Motor neuron (in vitro differentiated cells): ENCODE results near the gene DERA. TPM values are rescaled to one million over a fixed set of nuclear protein-coding genes. Genes with fewer than 3 reads are reported as not detected.
"Not testable (repeated sequence)": the region's sequence is repeated elsewhere in the genome, so short reads cannot be mapped to it uniquely, and the experiment has no call there.

Experiments used
- ATAC-seq, 8 experiments: fragments of 200-7000 bp; cut with Tn5 transposase; replicated peaks in 6 of 8; 2 replicates each; pipeline ENCODE4 v1.8.0; 2021; ENCODE audit warnings: mild to moderate bottlenecking in 8 of 8, moderate library complexity in 8 of 8
- H3K27ac ChIP-seq, 2 donors: fragments of 250-450 bp; sonication (Bioruptor Pico); 2 replicates each; pipeline ENCODE4 v1.9.0; 2021; ENCODE audit warnings: antibody characterized with exemption in 2 of 2, mild to moderate bottlenecking in 2 of 2, moderate library complexity in 1 of 2
- H3K4me1 ChIP-seq, 2 donors: fragments of 250-450 bp; sonication (Bioruptor Pico); replicated peaks in 1 of 2; 2 replicates each; pipeline ENCODE4 v1.6.1; 2021; ENCODE audit warnings: antibody characterized with exemption in 2 of 2, mild to moderate bottlenecking in 2 of 2, moderate library complexity in 1 of 2
- H3K4me3 ChIP-seq, 5 donors: fragments of 250-450 bp; sonication (Bioruptor Pico); 2 replicates each; pipeline ENCODE4 v1.9.0; 2021; ENCODE audit warnings: antibody characterized with exemption in 5 of 5, mild to moderate bottlenecking in 5 of 5, moderate library complexity in 4 of 5
- WGBS, 10 experiments: fragments of 450-650 bp; shearing (Covaris generic); methylation state at CpG; one replicate each; pipeline ENCODE4 v1.0.0; 2022; 5-methylcytosine and 5-hydroxymethylcytosine counted together
- in situ Hi-C, 9 experiments: fragments of 400-800 bp; cut with MboI; loops; one replicate each; pipeline ENCODE4 v1.15.0; 2021; ENCODE audit warnings: low sequenced_read_pairs in 9 of 9, low pct_unique_long_range_greater_than_20kb in 2 of 9; ENCODE audit not compliant: unreplicated experiment in 9 of 9
- total RNA-seq, 8 experiments: library from RNA; unstranded; fragments of 300-600 nt; gene quantifications; 2 replicates each; pipeline versions ENCODE4 v1.2.3 to v1.2.4, GENCODE V29; 2022

Gene DERA
- total RNA-seq, 8 experiments from 2014 or later = 5.0 to 29.9 (median 22.6) TPM

DNA sequence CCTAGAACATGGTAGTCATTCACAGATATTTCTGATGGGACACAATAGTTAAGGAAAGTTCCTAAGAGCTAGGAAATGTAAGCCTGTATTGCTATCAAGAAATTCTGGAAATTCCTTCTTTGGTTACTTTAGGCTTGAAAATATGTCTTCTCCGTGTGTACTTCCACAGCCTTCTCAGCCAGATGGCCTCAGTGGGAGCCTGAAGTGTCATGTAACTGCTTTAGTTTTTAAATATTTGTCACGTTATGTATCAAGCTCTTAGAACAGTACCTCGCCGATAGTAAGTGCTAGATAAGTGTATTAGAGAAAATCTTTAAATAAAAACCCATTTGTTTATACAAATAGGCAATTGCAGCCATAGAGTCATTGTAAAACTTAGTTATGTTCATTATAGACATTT lies 95.6 kb downstream of the DERA start:
- WGBS, 10 experiments = 83 to 100% (median 94%) methylated on average over 2 to 4 of the region's 4 CpGs
- in situ Hi-C loops = no loop called here
- Histone ChIP-seq H3K4me3 (no peak overlapping the region), H3K4me1 (no peaks in the 10 kb centered on the region), H3K27ac (no peak overlapping the region)
- ATAC-seq = no peak

DNA sequence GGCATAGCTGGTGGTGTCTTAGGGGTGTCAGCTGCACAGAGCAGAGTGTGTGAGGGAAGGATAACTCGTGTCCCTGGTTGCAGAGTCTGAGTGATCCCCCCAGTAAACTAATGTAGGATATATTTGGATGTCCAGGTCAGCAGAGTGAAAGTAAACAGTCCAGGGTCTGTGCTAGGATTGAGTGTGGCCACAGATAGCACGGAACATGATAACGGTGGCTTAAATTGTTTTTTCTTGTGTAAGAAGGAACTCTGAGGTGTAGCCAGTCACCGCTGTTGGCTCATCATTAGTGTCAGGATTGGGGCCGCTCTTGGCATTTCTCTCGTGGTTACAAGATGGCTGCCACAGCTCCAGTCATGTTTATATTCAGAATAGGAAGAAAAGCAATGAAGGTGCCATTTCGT lies 97.3 kb downstream of the DERA start:
- Histone ChIP-seq H3K4me3 (no peak overlapping the region), H3K27ac (no peak overlapping the region), H3K4me1 (no peaks in the 10 kb centered on the region)
- in situ Hi-C loops = no loop called here
- no peak for ATAC-seq
- 75 to 98% (median 90%) methylated on average over 1 to 6 of the region's 7 CpGs for WGBS, 10 experiments

DNA sequence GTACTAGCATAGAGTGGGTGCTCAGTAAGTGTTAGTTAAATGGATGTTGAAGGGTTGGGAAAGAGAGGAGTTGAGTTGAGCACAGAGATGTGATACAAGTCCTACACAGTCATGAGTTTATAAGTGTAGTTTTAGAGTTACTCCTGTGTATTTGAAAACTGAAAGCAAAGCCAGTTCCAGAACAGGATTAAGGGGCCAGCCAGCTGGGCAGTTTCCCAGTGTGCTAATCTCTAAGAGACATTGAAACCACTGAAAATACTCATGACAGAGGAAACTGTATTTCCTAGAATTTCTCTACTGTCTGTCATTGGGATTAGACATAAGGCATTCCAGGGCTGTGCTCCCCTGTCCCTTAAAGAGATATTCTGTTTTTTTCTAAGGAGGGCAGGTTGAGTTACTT lies 101.0 kb downstream of the DERA start:
- peak in 3 of 8 experiments; percentile 92 for ATAC-seq
- no peaks in the 10 kb centered on the region for H3K4me1 ChIP-seq
- in situ Hi-C loops = no loop called here
- no peak overlapping the region for H3K27ac ChIP-seq
- H3K4me3 ChIP-seq = no peak overlapping the region

DNA sequence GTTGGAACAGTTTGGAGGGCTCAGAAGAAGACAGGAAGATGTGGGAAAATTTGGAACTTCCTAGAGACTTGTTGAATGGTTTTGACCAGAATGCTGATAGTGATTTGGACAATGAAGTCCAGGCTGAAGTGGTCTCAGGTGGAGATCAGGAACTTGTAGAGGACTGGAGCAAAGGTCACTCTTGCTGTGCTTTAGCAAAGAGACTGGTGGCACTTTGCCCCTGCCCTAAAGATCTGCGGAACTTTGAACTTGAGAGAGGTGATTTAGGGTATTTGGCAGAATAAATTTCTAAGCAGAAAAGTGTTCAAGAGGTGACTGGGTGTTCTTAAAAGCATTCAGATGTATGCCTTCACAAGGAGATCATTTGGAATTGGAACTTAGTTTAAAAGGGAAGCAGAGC lies 102.6 kb downstream of the DERA start:
- ATAC-seq, H3K4me1 ChIP-seq, H3K4me3 ChIP-seq, H3K27ac ChIP-seq, in situ Hi-C loops: not testable (repeated sequence)
- 88 to 100% (median 100%) methylated on average over 1 of the region's 1 CpG; no CpG with 5 or more reads in 5 of the 10 experiments for WGBS, 10 experiments

DNA sequence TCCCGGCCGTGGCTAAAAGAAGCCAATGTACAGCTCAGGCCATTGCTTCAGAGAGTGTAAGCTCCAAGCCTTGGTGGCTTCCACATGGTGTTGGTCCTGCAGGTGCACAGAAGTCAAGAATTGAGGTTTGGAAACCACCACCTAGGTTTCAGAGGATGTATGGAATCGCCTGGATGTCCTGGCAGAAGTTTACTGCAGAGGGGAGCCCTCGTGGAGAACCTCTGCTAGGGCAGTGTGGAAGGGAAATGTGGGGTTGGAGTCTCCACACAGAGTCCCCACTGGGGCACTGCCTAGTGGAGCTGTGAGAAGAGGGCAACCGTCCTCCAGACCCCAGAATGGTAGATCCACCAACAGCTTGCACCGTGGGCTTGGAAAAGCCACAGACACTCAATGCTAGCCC lies 103.3 kb downstream of the DERA start:
- H3K4me1 ChIP-seq, in situ Hi-C loops, ATAC-seq, H3K4me3 ChIP-seq, H3K27ac ChIP-seq: not testable (repeated sequence)
- WGBS, 10 experiments = 80 to 100% (median 90%) methylated on average over 1 to 5 of the region's 6 CpGs; no CpG with 5 or more reads in 4 of the 10 experiments

DNA sequence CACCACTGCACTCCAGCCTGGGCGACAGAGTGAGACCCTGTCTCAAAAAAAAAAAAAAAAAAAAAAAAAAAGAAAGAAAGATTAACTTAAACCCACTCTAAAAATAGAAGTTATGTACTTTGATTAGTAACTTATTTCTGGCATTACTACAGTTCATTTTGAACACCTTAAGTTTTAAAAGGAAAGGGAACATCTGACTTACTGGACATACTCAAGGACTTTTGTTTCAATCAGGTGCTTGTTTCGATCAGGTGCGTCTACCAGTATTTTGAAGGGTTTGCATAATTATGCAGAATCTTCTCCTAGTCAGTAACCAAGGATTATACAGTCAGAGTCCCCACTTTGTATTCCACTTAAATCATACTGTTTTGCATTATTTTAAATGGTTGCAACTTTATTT lies 105.6 kb downstream of the DERA start:
- 80 to 100% (median 98%) methylated on average over 1 to 3 of the region's 3 CpGs for WGBS, 10 experiments
- H3K4me1 ChIP-seq = no peaks in the 10 kb centered on the region
- H3K4me3 ChIP-seq = no peak overlapping the region
- no peak for ATAC-seq
- in situ Hi-C loops = no loop called here
- H3K27ac ChIP-seq = no peak overlapping the region

DNA sequence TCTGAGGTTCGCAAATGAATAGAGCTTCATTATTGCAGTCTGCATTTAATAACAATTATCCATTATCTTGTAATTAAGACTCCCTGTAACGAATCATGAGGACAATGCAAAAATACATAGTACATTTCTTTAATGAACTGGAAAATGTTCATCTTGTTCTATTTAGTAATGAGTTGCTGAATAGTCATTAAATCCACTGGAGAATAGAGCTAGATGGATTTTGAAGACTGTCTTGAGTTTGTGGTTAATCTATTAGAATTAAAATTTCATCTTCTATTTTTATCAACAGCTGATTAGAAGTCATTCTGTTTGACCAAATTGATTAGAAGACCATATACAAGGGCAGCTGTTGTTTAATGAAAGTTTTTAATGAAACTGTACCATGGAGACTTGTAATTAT lies 107.2 kb downstream of the DERA start:
- no peak for ATAC-seq
- 75 to 100% (median 91%) methylated on average over 2 of the region's 2 CpGs; no CpG with 5 or more reads in 2 of the 10 experiments for WGBS, 10 experiments
- no peaks in the 10 kb centered on the region for H3K4me1 ChIP-seq
- no peak overlapping the region for H3K27ac ChIP-seq
- in situ Hi-C loops = no loop called here
- H3K4me3 ChIP-seq = no peak overlapping the region

DNA sequence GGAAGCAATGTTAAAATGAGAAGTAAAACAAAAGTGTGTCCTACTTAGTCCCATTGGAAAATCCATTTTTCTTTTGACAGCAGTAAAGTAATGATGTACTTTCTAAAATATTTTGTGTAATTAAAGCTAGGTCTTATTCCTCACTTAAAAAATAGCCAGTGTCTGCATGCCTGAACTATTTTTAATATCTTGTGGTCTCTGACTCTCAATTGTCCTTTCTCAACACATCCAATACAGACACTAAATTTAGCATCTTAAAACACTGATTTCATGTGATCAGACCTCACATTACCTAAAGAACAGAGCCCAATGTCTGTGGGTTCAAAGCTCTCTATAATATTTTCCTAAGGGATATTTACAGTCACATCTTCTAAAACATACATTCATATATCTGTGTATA lies 108.0 kb downstream of the DERA start:
- in situ Hi-C loops = no loop called here
- Histone ChIP-seq H3K4me3 (no peak overlapping the region), H3K4me1 (no peaks in the 10 kb centered on the region), H3K27ac (no peak overlapping the region)
- ATAC-seq = no peak

DNA sequence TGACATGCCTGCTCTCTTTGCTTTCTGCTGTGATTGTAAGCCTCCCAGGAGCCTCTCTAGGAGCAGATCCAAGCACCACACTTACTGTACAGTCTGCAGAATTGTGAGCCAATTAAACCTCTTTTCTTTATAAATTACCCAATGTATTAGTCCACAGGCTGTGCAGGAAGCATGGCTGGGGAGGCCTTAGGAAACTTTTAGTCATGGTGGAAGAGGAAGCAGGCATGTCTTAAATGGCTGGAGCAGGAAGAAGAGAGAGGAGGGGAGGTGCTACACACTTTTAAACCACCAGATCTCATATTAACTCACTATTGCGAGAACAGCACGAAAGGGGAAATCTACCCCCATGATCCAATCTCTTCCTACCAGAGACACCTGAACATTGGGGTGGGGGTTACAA lies 108.9 kb downstream of the DERA start:
- ATAC-seq = no peak
- Histone ChIP-seq H3K4me1 (no peaks in the 10 kb centered on the region), H3K27ac (no peak overlapping the region), H3K4me3 (no peak overlapping the region)
- WGBS, 10 experiments = 92 to 100% (median 100%) methylated on average over 1 to 2 of the region's 2 CpGs; no CpG with 5 or more reads in 5 of the 10 experiments
- in situ Hi-C loops = no loop called here

DNA sequence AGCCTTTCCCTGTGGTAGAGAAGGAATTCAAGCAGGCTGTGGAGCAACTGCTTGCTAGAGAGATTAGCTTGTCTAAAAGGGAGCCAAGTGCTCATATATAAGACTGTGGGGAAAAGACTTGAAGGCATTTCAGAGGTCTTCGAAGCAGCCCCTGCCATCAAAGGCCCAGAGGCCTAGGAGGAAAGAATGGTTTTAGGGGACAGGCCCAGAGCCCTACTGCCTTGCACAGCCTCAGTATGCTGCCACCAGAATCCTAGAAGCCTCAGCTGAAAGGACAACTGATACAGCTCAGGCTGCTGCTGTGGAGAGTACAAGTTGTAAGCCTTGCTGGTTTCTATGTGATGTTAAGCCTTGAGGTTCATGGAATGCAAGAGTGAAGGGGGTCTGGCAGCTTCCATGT lies 109.9 kb downstream of the DERA start:
- ATAC-seq = no peak
- H3K4me3 ChIP-seq = no peak overlapping the region
- no peak overlapping the region for H3K27ac ChIP-seq
- 67 to 100% (median 100%) methylated on average over 1 of the region's 1 CpG; no CpG with 5 or more reads in 5 of the 10 experiments for WGBS, 10 experiments
- H3K4me1 ChIP-seq = no peaks in the 10 kb centered on the region
- in situ Hi-C loops = no loop called here

DNA sequence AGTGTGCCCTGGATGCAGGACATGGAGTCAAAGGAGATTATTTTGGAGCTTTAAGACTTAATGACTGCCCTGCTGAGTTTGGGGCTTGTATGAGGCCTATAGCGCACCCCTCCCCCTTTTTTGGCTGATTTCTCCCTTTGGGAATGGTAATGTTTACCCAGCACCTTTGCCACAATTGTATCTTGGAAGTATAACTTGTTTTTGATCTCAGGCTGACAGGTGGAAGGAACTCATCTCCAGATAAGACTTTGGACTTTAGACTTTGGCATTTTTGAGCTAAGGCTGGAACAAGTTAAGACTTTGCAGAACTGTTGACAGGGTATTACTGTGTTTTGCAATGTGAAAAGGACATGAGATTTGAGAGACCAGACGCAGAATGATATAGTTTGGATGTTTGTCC lies 110.5 kb downstream of the DERA start:
- ATAC-seq = no peak
- in situ Hi-C loops = no loop called here
- H3K27ac ChIP-seq = no peak overlapping the region
- no peak overlapping the region for H3K4me3 ChIP-seq
- no peaks in the 10 kb centered on the region for H3K4me1 ChIP-seq
- WGBS, 10 experiments = 80 to 100% (median 100%) methylated on average over 1 to 2 of the region's 2 CpGs; no CpG with 5 or more reads in 3 of the 10 experiments

DNA sequence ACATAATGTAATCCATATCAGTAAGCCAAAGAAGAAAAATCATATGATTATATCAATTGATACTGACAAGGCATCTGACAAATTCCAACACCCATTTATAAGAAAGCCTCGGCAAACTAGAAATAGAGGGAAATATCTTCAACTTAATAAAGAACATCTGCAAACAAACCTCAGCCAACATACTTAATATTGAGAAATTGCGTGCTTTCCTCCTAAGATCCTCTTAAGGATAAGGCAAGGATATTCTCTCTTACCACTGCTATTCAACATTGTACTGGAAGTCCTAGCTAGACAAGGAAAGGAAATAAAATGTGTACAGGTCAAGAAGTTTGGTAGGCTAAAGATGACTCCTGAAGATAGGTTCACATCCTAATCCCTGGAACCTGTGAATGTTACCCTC lies 115.9 kb downstream of the DERA start:
- in situ Hi-C loops = no loop called here
- H3K4me3 ChIP-seq = no peak overlapping the region
- no peak overlapping the region for H3K27ac ChIP-seq
- 0 to 100% (median 93%) methylated on average over 1 to 2 of the region's 2 CpGs; no CpG with 5 or more reads in 1 of the 10 experiments for WGBS, 10 experiments
- ATAC-seq = no peak
- no peaks in the 10 kb centered on the region for H3K4me1 ChIP-seq

DNA sequence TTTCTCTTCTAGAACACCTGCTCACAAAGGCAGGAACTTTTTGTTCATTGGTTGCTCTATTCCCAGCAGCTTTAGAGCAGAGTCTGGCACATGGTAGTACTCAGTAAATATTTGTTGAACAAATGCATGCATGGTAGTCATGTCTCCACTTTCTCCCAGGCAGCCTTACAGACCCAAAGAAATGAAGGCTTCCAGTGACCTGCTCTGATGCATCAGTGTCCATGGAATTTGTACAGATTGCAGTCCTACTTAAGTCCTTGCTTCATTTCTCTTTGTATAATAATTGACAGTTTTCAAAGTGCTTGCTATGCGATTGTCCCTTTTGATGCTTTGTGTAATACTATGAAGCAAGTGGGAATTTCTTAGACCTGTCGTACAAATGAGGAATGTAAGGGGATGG lies 119.6 kb downstream of the DERA start:
- peak in 2 of 8 experiments; percentile 21 to 98 for ATAC-seq
- in situ Hi-C loops = no loop called here
- 83 to 100% (median 92%) methylated on average over 1 to 2 of the region's 2 CpGs; no CpG with 5 or more reads in 3 of the 10 experiments for WGBS, 10 experiments
- Histone ChIP-seq H3K4me3 (no peak overlapping the region), H3K27ac (no peak overlapping the region), H3K4me1 (no peaks in the 10 kb centered on the region)

DNA sequence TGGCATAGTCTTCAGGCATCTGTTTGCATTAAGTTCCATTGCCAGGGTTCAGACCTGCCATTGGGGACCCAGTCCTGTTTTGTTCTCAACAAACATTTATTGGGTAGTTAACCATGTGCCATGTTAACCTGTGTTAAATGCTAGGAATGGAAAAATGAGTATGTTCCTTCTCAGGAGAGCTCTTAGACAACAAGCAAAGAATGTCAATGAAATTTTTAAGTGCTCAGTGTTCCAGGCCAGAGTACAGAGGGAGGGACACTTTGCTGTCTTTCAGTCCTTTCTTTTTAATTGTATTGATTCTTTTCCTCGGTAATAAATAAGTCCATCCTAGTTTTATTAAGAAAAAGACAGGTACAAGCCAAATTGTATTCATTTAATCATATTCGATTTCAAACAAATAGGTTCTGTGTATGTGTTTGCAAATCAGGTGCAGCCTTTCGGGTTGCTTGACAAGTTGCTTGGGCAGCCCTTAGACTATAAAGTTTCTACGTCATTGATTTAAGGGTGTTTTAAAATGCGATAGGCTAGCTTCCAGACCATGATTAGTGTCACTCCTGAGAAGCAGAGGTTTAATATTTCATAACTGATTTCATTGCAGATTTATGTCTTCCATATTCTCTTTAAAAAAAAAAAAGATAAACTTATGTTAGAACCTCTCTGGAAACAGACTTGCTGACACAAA lies 123.1 kb downstream of the DERA start:
- ATAC-seq = no peak
- in situ Hi-C loops = no loop called here
- Histone ChIP-seq H3K27ac (no peak overlapping the region), H3K4me1 (no peaks in the 10 kb centered on the region), H3K4me3 (no peak overlapping the region)
- WGBS, 10 experiments = 73 to 100% (median 97%) methylated on average over 1 to 5 of the region's 5 CpGs
